ENCODE data around the gene SPATA45.

- TF ChIP-seq CTCF (IDR thresholded peaks at IDR 0.05; ENCODE audit: low read depth, low read length, missing input control) (no peak), HNF4G (IDR thresholded peaks at IDR 0.05) (no peak), SP1 (IDR thresholded peaks at IDR 0.05) (no peak)
These were observed 16.8 kb upstream of the SPATA45 start for GRCh38 chr1:212864201-212864600.

Measured in liver (tissue), 3 donors.